A549 (cell line): ENCODE results near the gene COBL. TPM values are rescaled to one million over a fixed set of nuclear protein-coding genes. Genes with fewer than 3 reads are reported as not detected.

Experiments used
- ATAC-seq, 2 experiments: fragments of 200-7000 bp in 1 of 2; fragments of >200 bp in 1 of 2; cut with Nextera tagmentation in 1 of 2; cut with Tn5 transposase in 1 of 2; 3 replicates each; pipeline versions ENCODE4 v1.8.0 to v1.9.1; 2018 to 2020; ENCODE audit warnings: mild to moderate bottlenecking in 1 of 2, moderate library complexity in 1 of 2
- CTCF ChIA-PET: fragments of 300-600 bp; sonication (Branson Sonifier 250); formaldehyde crosslinking; extraction: SDS; loops from one replicate; lab custom pipeline; 2021; ENCODE audit warnings: antibody characterized with exemption, inconsistent platforms; lab: Yijun Ruan, JAX
- POLR2A ChIA-PET: fragments of 350-600 bp; formaldehyde crosslinking; extraction: SDS; loops from one replicate; lab custom pipeline; 2021; ENCODE audit warnings: antibody characterized with exemption, inconsistent platforms; lab: Yijun Ruan, JAX
- DNase-seq, 2 experiments: peaks; one replicate each; pipeline versions ENCODE4 v3.0.0 to v3.0.0-alpha.2; 2011 to 2016; ENCODE audit warnings: low read depth in 1 of 2, low spot score in 1 of 2
- FAIRE-seq: peaks from 2 replicates; lab custom pipeline; 2011; peaks lifted over from hg19 to GRCh38; lab: Jason Lieb, UNC
- H3K27ac ChIP-seq, 2 experiments: fragments of >200 bp; sonication (Bioruptor Twin); formaldehyde crosslinking; 3 replicates each; pipeline ENCODE4 v1.5.1; 2016 to 2017
- H3K4me1 ChIP-seq: fragments of >200 bp; sonication (Bioruptor Twin); formaldehyde crosslinking; 3 replicates; pipeline ENCODE4 v1.6.1; 2016
- H3K4me2 ChIP-seq: fragments of >200 bp; sonication (Bioruptor Twin); formaldehyde crosslinking; 3 replicates; pipeline ENCODE4 v1.6.1; 2016
- H3K4me3 ChIP-seq: fragments of >200 bp; sonication (Bioruptor Twin); formaldehyde crosslinking; 3 replicates; pipeline ENCODE4 v1.5.1; 2016
- H3K9me3 ChIP-seq: fragments of >200 bp; sonication (Bioruptor Twin); formaldehyde crosslinking; 3 replicates; pipeline ENCODE4 v1.6.1; 2016
- CBX8 ChIP-seq: fragments of 200-600 bp; sonication (generic); IDR thresholded peaks from 2 replicates; pipeline ENCODE4 v1.6.1; 2016
- EHMT2 ChIP-seq: fragments of 200-600 bp; sonication (generic); IDR thresholded peaks from 2 replicates; pipeline ENCODE4 v1.6.1; 2016; ENCODE audit warnings: antibody characterized with exemption, low read depth, mild to moderate bottlenecking, moderate library complexity
- ESRRA ChIP-seq: fragments of 150-350 bp; IDR thresholded peaks from 2 replicates; pipeline ENCODE4 v1.6.1; 2014; ENCODE audit warnings: mild to moderate bottlenecking, low read length, borderline replicate concordance
- FOSB ChIP-seq: fragments of 250-450 bp; sonication (Bioruptor Pico); IDR thresholded peaks from 2 replicates; pipeline ENCODE4 v1.5.0; 2020; ENCODE audit warnings: mild to moderate bottlenecking, moderate library complexity
- HDAC2 ChIP-seq: fragments of 200-600 bp; sonication (generic); IDR thresholded peaks from 2 replicates; pipeline ENCODE4 v1.6.1; 2016
- KDM5A ChIP-seq: fragments of 200-600 bp; sonication (generic); IDR thresholded peaks from 2 replicates; pipeline ENCODE4 v1.6.1; 2016; ENCODE audit warnings: antibody characterized with exemption, mild to moderate bottlenecking
- PHF8 ChIP-seq: fragments of 200-600 bp; sonication (generic); IDR thresholded peaks from 2 replicates; pipeline ENCODE4 v1.6.1; 2016; ENCODE audit warnings: low read depth, mild to moderate bottlenecking, antibody characterized with exemption, moderate library complexity, borderline replicate concordance
- SMC3 ChIP-seq: fragments of >200 bp; sonication (Bioruptor Twin); formaldehyde crosslinking; IDR thresholded peaks from 3 replicates; pipeline ENCODE4 v1.6.1; 2018; ENCODE audit warnings: inconsistent platforms
- ZSCAN20 ChIP-seq: fragments of 250-450 bp; sonication (Bioruptor Pico); IDR thresholded peaks from 2 replicates; pipeline ENCODE4 v1.8.0; 2022; ENCODE audit warnings: mild to moderate bottlenecking, moderate library complexity
- WGBS: methylation state at CpG from one replicate; pipeline ENCODE4 v1.1.6; 2017; ENCODE audit errors: missing lambda C conversion rate; 5-methylcytosine and 5-hydroxymethylcytosine counted together
- polyA plus RNA-seq, 4 experiments: library from polyadenylated mRNA; depleted of rRNA in 3 of 4; stranded (reverse); fragments of >200 nt; fragmentation: RNase III in 1 of 4; extraction: RNeasy Plus Mini Kit Qiagen cat#74134 plus additional on column Dnase treatment in 1 of 4; gene quantifications; 2 replicates in 3 of 4; 3 replicates in 1 of 4; pipeline ENCODE4 v1.2.3, GENCODE V29; 2011 to 2017
- TF ChIP-seq, protein P1 (sequence below): fragments of 200-600 bp; sonication (generic); IDR thresholded peaks from 2 replicates; pipeline ENCODE4 v1.6.1; 2016; ENCODE audit warnings: antibody characterized with exemption, mild to moderate bottlenecking, moderate library complexity
- TF ChIP-seq, protein P2 (sequence below): IDR thresholded peaks from 2 replicates; pipeline ENCODE4 v1.6.1; 2012
- TF ChIP-seq, protein P3 (sequence below): IDR thresholded peaks from 2 replicates; pipeline ENCODE4 v1.6.1; 2012
- TF ChIP-seq, protein P4 (sequence below): IDR thresholded peaks from 2 replicates; pipeline ENCODE4 v1.6.1; 2012; ENCODE audit warnings: low read depth, borderline replicate concordance
- TF ChIP-seq, protein P5 (sequence below): fragments of 450-650 bp; IDR thresholded peaks from 2 replicates; pipeline ENCODE4 v1.6.1; 2014; ENCODE audit warnings: antibody characterized with exemption

Gene COBL
- polyA plus RNA-seq, 2 of the 4 experiments (the other 2 are of a cell fraction), result 1.5 to 7.4 TPM

GRCh38 chr7:51311166-51311565, 5.4 kb downstream of the COBL start:
- no peak for ATAC-seq
- peaks cover 7% of the 10 kb centered on the region; the same call in 1 of the 3 replicates for H3K4me1 ChIP-seq
- 90% methylated on average over 3 of the region's 3 CpGs for WGBS
- TF ChIP-seq, protein P1, sequence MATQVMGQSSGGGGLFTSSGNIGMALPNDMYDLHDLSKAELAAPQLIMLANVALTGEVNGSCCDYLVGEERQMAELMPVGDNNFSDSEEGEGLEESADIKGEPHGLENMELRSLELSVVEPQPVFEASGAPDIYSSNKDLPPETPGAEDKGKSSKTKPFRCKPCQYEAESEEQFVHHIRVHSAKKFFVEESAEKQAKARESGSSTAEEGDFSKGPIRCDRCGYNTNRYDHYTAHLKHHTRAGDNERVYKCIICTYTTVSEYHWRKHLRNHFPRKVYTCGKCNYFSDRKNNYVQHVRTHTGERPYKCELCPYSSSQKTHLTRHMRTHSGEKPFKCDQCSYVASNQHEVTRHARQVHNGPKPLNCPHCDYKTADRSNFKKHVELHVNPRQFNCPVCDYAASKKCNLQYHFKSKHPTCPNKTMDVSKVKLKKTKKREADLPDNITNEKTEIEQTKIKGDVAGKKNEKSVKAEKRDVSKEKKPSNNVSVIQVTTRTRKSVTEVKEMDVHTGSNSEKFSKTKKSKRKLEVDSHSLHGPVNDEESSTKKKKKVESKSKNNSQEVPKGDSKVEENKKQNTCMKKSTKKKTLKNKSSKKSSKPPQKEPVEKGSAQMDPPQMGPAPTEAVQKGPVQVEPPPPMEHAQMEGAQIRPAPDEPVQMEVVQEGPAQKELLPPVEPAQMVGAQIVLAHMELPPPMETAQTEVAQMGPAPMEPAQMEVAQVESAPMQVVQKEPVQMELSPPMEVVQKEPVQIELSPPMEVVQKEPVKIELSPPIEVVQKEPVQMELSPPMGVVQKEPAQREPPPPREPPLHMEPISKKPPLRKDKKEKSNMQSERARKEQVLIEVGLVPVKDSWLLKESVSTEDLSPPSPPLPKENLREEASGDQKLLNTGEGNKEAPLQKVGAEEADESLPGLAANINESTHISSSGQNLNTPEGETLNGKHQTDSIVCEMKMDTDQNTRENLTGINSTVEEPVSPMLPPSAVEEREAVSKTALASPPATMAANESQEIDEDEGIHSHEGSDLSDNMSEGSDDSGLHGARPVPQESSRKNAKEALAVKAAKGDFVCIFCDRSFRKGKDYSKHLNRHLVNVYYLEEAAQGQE, result no peak
- TF ChIP-seq ESRRA, result no peak
- TF ChIP-seq, all 56 proteins: peak for 0
- Histone ChIP-seq H3K4me3 (no peak overlapping the region), H3K27ac (no peak overlapping the region), H3K9me3 (no peaks in the 10 kb centered on the region; the same call in 2 of the 3 replicates), H3K4me2 (no peak overlapping the region)
- DNase-seq (no peak), FAIRE-seq (no peak)
- POLR2A ChIA-PET, result no interaction called here
- CTCF ChIA-PET, result no interaction called here

DNA sequence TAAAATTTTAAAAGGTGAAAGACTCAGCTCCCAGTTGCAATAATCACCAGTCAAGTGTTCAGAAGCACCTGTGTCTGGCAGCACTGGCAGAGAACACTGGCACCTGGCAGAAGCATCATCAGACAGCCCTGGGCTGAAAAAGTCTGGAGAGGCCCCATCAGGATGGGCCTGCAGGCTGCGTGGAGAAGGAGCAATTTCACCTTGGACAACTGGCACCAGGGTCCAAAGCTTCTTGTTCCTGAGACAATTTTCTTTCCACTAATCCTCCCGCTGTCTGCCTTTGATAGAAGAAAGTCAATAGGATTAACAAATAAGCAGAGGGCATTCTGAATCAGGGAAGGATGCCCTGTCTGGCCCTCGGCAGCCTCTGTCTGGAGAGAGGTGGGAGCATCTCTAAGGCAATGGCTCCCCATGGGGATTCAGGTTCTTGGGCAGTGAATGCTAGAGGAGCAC, 6.5 kb downstream of the COBL start:
- Histone ChIP-seq H3K4me2 (no peak overlapping the region), H3K9me3 (no peaks in the 10 kb centered on the region; the same call in 2 of the 3 replicates), H3K27ac (no peak overlapping the region), H3K4me1 (peaks cover 4% of the 10 kb centered on the region; the same call in 1 of the 3 replicates), H3K4me3 (no peak overlapping the region)
- WGBS, result 88% methylated on average over 3 of the region's 3 CpGs
- DNase-seq, result no peak
- no peak for ATAC-seq
- TF ChIP-seq EHMT2 (no peak), PHF8 (no peak), HDAC2 (no peak), FOSB (CRISPR knock-in tag) (no peak), ZSCAN20 (CRISPR knock-in tag) (no peak), CBX8 (no peak), KDM5A (no peak), SMC3 (no peak)
- TF ChIP-seq, protein P2, sequence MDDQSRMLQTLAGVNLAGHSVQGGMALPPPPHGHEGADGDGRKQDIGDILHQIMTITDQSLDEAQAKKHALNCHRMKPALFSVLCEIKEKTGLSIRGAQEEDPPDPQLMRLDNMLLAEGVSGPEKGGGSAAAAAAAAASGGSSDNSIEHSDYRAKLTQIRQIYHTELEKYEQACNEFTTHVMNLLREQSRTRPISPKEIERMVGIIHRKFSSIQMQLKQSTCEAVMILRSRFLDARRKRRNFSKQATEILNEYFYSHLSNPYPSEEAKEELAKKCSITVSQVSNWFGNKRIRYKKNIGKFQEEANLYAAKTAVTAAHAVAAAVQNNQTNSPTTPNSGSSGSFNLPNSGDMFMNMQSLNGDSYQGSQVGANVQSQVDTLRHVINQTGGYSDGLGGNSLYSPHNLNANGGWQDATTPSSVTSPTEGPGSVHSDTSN, result no peak
- TF ChIP-seq, protein P1, result no peak
- TF ChIP-seq, protein P3, sequence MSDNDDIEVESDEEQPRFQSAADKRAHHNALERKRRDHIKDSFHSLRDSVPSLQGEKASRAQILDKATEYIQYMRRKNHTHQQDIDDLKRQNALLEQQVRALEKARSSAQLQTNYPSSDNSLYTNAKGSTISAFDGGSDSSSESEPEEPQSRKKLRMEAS, result no peak
- TF ChIP-seq, protein P4, sequence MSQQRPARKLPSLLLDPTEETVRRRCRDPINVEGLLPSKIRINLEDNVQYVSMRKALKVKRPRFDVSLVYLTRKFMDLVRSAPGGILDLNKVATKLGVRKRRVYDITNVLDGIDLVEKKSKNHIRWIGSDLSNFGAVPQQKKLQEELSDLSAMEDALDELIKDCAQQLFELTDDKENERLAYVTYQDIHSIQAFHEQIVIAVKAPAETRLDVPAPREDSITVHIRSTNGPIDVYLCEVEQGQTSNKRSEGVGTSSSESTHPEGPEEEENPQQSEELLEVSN, result no peak
- TF ChIP-seq, protein P5, sequence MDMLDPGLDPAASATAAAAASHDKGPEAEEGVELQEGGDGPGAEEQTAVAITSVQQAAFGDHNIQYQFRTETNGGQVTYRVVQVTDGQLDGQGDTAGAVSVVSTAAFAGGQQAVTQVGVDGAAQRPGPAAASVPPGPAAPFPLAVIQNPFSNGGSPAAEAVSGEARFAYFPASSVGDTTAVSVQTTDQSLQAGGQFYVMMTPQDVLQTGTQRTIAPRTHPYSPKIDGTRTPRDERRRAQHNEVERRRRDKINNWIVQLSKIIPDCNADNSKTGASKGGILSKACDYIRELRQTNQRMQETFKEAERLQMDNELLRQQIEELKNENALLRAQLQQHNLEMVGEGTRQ, result no peak
- POLR2A ChIA-PET, result no interaction called here
- FAIRE-seq, result no peak
- CTCF ChIA-PET, result interaction anchor here (0.9 to 1.2 kb wide), 2 partner anchors 147 to 149 kb away, joined by 4 to 5 read pairs; no protein-coding TSS in a partner anchor
